ENCODE results near the gene FCGR3A.
"Not testable (repeated sequence)": the region's sequence is repeated elsewhere in the genome, so short reads cannot be mapped to it uniquely, and the experiment has no call there.

The FCGR3A gene

DNA sequence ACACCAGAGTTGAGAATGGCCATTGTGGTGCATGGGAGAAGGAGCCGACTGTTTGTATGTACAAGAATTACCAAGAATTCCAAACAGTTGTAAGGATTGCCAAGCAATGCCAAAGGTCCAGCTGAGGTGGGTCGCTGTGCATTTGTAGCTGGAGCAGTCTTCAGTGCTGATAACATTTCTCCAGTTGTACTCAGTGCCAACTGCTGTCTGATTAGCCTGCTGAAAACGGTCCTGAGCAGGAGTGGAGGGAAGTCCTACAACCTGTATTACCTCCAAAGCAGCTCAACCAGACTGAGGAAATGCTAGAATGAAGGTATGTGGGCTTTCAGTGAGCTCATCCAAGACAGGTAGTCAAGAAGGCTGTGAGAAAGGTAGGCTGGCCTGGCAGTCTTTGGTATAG is 6.5 kb upstream of the FCGR3A start:
- not testable (repeated sequence) for DNase-seq

DNA sequence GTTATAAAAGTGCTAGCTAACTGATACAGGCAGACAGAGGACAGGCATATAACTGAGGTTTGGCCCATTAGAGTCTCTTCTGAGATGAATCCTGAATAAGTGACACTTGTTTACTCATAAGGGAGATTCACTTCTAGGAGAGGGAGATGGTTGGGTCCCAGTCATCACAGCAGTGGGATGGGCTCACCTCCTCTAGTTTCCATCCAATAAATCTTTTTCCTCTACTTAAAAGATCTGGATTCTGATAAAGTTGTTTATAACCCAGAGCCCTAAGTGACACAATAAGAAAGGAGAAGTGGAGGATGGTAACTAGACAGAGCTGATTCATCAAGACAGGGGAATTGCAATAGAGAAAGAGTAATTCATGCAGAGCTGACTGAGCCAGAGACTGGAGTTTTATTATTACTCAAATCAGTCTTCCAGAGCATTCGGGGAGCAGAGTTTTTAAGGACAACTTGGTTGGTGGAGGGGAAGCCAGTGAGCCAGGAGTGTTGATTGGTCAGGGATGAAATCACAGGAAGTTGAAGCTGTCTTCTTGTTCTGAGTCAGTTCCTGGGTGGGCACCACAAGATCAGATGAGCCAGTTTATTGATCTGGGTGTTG is 5.3 kb upstream of the FCGR3A start:
- not testable (repeated sequence) for DNase-seq

DNA sequence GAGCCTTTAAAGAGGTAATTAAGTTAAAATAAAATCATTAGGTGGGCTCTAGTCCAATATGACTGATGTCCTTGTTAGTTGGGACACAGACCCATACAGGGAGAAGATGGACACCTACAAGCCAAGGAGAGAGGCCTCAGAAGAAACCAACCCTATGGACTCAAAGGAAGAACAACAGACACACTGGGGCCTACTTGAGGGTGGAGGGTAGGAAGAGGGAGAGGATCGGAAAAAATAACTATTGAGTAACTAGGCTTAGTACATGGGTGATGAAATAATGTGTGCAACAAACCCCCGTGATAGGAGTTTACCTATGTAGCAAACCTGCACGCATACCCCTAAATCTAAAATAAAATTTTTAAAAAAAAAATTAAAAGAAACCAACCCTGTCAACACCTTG is 4.7 kb upstream of the FCGR3A start:
- DNase-seq, result not testable (repeated sequence)

DNA sequence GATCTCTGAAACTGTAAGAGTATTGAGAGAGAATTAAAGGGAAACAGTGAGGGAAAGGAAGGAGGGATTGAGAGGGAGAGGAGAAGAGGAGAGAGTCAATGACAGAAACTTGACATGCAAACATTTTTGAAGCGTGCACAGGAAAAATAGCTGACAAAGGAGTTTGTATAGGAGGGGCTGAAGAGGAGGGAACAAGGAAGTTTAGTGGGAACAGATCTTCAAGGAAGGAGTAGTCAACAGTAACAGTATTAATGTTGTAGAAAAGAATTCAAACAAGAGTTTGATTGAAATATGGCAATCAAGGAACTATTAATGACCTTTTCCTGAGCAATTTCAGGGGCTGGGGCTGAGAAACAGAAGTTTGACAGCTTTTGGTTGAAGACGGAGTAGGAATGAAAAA is 4.0 kb upstream of the FCGR3A start:
- not testable (repeated sequence) for DNase-seq

DNA sequence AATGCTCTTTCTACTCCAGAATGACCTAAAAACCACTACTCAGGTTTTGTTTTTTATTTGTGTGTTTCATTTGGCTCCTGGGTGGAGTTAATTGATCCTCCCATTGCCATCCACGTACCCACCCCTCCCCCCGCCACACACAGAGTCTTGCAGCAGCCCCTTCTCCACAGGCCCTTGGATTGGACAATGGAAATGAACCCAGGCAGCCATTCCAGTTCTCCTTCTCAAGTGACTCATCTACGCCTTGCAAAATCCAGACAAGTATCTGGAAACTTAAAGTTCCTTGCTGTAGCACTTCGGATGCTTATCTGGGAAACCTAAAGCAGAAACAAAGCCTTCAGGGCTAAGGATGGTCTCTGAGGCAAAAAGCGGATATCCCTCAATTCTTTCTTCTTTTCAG is 1.3 kb upstream of the FCGR3A start:
- DNase-seq, result not testable (repeated sequence)

DNA sequence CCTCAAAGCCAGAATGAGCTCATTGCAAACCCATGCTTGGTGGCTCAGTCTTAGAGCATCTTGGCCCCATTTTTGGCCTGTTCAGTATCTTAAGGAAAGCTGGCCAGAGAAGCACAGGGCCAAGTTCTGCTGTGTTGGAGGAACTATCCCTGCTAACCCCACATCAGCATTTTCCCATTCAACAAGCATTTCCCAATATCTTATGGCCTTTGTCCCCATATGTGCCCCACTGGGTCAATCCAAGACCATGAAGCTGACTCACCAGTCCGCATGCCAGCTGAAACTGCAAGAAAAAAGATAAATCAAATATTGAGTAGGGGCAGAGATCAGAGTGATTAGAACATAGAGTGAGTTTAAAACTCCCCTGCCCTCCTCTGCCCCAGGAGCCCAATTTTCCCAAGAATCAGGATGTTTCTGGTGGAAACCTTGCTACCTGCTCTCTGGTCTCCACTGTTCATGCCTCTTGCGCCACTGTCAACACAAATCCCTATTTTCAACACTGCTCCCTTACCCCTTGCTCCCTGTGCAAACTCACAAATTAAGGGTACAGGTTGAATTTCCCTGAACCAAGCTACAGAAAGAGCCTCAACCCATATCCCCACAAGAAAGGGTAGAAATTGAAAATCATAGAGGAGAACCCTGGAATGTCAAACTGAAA is 740 bp downstream of the FCGR3A start:
- not testable (repeated sequence) for DNase-seq

DNA sequence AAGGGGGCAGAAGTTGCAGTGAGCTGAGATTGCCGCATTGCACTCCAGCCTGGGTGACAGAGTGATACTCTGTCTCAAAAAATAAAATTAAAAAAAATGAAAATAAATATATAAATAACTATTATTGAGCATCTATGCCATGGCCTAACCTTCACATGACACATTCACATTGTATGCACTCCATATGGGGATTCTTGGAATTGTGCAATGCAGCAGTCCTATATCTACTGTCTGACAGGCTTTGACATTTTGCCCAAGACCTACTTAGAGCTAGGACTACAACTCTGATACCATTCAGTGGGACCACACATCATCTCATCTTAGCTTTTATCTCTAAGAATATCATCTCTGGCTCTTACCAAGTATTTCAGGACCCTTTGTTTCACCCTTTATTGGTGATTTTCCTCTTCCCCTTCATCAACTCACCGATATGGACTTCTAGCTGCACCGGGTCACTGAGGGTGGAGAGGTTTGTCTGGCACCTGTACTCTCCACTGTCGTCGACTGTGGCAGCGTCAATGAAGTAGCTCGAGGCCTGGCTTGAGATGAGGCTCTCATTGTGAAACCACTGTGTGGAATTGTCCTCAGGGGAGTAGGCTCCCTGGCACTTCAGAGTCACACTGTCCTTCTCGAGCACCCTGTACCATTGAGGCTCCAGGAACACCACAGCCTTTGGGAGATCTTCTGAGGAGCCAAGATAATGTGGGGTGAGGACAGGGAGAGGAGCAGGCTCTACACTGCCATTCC is 1.4 kb downstream of the FCGR3A start:
- not testable (repeated sequence) for DNase-seq

DNA sequence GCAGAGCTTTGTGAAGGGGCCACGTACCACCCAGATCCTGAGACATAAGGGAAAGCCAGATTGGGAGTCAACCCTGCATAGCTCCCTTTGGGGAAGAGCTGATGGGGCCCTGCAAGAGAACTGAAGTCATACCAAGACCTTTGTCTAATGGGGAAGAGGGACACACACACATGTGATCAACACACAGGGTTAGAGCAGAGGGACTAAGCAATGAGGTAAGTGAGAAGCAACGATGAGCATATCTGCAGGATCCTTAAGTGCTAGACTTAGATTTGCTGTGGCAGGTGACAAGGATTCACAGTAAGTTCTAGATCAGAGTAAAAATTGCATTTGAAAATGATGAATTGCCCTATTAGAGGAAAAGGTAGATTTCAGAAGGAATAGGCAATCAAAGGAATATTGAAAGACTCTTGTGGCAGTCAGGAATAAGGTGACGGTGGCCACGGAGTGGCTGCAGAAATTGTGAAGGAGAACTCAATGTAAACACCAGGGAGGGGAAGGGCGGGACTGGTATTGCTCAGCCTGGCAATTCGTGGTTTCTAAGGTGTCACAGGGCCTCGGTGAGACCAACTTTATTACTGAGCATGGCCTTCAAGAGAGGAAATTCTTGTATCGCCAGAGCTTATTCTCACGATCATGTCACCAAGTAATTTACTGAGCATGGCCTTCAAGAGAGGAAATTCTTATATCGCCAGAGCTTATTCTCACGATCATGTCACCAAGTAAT is 4.5 kb downstream of the FCGR3A start:
- not testable (repeated sequence) for DNase-seq

DNA sequence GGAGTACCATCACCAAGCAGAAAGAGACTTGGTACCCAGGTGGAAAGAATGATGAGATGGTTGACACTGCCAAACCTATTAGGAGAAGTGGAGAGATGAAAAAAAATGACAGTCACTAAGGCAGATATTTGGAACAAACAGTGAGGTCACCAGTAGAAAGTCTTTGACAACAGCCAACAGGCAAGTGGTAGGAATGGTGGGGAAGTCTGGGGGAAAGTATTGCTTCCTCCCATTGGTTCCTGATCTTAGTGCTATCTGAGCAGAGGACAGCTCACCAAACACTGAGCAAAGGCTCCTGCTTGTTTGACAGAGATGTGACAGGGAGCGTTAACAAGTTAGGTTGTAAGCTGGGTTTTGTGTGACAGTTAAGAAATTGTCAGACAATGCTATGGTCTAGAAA is 6.5 kb downstream of the FCGR3A start:
- not testable (repeated sequence) for DNase-seq

DNA sequence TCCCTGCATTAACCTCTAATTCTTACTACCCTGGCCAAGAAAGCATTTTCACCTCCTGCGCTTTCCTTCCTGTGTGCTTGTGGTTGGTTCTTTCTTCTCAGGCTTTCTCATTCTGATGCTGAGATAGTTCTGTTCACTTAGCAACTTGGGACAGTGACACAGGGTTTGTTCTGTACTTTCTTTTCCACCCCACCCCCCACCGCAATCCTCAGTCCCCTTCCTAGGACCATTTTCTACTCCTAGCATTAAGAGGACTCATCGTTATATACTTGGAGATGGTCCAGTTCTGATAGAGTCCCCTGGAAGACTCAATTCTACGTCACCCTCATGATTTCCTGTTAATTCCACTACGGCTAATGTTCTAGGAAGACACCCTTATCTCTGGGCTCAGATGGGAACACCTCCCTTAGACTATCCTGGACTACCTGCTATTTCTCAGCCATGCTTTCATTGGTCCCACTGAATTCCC is 7.5 kb downstream of the FCGR3A start:
- not testable (repeated sequence) for DNase-seq

DNA sequence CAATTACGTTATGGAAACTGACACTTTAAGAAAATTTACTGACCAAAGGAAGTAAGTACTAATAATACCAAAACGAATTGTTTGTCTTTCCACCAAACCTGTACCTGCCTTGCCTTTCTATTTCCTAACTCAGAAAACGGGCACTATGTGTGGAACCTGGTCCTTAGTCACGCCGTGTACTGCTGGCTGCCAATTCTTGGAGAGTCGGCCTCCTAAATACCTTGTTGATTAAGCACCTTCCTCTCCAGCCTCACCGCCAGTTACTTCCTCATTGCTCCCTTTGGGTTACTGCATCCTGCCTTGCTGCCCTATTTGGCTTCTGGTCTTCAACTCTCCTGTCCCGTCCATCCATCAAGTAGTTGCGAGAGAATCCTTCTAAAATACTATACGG is 9.1 kb downstream of the FCGR3A start:
- not testable (repeated sequence) for DNase-seq

DNA sequence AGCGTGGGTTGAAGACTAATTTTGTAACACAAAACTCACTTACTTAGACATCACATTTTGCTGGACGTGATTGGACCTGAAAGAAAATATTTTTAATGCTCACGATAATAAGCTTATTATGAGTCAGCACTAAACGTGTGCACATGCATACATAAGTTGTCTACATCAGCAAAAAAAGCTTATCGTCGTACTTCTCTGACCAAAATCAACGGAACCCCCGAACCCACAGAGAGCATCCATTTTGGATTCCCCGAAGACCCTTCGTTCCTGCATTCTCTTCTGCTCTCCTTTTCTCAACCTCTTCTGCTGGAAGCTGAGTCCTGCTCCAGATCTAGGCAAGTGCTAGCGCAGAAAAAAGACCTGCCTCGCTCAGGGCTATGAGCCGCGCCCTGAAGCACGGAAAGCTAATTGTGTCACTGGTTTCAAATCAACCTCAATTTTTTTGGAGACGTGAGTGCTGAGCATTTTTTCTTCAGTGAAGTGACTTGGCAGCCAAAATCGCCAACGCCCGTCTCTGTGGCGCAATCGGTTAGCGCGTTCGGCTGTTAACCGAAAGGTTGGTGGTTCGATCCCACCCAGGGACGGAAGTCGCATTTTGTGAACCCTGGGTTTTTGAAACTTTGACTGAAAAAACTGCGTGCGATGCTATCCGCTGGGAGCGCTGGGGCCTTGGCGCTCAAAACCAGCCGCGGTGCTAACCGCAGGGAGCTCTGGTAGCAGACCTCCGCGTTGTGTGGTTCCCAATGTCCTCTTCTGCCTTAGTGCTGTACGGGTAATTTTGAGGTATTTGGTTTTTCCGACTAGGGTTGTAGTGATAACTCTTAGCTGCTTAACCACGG is 9.7 kb downstream of the FCGR3A start:
- peak; percentile 97 to 99 for DNase-seq

DNA sequence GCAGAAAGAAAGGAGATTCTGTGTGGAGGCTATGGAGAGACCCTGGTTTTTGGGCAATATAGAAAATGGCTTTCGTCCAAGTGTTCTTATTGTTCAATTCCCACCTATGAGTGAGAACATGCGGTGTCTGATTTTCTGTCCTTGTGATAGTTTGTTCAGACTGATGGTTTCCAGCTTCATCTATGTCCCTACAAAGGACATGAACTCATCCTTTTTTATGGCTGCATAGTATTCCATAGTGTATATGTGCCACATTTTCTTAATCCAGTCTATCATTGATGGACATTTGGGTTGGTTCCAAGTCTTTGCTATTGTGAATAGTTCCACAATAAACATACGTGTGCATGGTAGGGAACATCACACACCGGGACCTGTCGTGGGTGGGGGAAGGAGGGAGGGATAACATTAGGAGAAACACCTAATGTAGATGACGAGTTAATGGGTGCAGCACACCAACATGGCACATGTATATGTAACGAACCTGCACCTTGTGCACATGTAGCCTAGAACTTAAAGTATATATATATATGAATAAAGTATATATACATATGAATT is 10.6 kb downstream of the FCGR3A start:
- DNase-seq, result not testable (repeated sequence)

DNA sequence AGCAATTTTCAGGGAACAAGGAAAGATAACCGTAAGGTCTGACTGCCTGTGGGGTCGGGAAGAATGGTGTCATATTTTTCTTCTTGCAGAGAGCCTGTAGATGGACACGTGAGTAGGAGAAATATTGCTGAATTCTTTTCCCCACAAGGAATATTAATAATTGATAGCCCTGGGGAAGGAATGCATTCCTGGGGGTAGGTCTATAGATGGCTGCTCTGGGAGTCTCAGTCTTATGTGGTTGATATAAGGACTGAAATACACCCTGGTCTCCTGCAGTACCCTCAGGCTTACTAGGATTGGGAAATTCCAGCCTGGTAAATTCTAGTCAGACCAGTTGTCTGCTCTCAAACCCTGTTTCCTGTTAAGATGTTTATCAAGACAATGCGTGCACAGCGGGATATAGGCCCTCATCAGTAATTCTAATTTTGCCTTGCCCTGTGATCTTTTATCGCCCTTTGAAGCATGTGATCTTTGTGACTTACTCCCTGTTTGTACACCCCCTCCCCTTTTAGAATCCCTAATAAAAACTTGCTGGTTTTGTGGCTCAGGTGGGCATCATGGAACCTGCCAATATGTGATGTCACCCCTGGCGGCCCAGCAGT is 12.4 kb downstream of the FCGR3A start:
- DNase-seq, result not testable (repeated sequence)

DNA sequence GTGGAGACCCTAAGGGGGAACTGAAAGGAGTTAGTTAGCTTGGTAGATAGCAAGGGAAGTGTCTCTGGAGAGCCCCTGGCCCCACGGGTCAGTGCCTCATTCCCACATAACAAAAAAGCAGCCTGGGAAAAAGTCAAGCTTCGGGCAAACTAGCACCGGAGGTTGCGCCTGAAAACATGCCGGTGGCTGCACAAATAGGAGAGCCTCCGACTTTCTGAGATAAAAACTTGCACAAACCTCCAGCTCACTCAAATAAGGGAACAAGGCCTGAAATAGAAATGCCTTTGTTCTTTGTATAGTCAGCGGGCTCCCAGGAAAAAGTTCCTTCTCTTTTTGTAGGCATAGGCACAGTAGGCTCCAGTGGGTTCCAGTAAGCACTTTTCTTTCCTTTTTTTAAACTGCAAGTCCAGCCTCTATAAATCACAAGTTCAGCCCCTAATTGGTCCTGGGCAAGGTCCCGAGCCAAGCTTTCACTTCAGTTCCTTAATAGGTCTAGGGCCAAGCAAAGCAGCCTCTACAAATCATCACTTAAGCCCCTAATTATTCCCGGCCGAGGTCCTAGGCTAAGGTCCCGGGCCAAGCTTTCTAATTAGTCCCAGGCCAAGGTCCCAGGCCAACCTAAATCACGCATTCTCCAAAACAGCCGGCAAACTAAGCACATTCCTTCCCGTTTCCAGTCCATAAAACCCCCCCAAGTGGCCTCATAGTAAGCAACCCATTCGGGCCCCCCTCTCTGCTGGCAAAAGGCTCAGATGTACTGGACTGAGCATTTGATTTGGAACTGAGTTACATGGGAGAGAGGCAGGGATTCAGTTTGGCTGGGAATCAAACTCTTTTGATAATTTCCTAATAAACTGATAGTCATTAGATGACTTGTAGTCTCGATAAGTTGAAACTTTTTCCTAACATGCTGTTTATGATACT is 16.7 kb downstream of the FCGR3A start:
- not testable (repeated sequence) for DNase-seq

DNA sequence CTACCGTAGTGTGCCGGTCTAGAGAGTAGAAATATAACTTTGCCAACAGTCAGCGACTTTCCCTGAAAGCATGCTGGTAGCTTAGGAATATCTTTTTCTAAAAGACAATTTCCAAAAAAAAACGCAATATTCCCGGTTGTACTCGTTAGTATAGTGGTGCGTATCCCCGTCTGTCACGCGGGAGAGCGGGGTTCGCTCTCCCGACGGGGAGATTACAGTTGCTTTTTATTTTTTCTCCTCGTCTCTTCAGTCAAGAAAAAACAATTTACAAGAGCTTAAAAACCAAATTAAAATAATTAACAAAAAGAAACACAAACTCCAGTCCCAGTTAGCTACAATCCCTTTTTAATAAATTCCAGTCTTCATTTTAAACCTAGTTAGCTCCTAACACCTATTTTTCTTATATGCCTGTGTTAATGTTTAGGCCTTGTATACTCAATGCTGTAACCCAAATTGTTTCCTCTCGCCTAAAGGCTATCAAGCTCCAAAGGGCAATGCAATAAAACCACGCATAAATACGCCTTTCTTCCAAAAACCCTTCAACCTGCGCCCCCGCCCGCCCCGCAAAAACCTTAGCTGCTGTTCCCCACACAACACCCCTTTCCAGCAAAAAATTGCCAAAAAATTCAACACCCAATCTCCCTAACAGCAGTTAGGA is 17.5 kb downstream of the FCGR3A start:
- DNase-seq, result no peak

DNA sequence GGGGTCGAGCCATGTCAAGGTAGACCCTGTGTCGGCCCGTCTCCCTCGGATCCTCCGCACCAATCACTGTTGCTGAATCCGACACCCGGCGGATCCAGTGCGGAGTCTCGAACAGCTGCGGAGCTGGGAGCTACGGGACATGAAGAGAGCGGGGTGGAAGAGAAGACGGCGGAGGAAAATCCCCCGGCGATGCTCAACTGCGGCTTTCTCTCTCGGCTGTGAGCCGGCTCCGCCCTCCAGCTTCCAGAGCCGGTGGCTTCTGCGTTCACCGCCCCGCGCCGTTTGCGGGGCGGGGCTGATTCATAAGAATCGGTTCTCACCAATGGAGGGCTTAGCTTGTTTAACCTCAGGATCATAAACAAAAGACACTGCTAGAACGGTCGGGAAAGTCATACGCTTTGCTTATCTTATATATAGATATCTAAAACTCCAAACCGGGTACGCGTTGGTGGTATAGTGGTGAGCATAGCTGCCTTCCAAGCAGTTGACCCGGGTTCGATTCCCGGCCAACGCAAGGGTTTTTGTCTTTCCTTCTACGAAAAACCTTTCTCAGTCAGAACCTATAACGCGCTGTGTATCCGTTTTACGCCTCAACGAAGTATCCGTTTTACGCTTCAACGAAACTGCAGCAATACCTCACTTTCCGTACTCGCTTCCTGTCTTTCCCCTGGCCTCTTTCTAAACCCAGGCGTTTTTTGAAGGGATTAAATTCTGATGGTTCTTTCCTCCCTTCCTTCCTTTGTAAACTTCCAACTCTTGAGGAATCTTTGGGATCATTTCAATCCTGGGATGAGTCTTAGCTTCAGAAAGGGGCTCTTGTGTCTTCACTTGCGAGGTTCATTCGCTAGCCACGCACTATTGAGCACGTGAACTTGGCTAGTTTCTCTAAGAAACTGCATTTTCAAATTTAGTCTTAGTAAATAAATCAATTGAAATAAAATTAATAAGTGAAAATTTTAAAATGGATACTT is 18.7 kb downstream of the FCGR3A start:
- peak; percentile 90 for DNase-seq

DNA sequence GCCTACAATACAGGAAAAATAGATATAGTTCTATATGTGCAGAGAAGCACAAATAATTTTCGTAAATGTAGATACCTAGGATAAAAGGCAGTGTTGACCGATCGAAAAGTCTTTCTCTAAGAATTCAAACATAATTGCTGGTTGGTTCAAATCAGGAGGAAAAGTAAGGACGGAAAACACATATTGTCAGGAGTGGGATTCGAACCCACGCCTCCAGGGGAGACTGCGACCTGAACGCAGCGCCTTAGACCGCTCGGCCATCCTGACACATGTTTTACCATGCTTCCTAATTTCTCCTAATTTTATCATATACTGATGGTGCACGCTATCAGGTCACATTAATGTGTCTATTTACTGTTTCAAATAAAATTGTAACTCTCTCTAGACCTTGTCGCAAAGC is 19.5 kb downstream of the FCGR3A start:
- peak; percentile 68 to 71 for DNase-seq

Data from stimulated activated CD4-positive, alpha-beta T cell treated with anti-CD3 and anti-CD28 coated beads, Interleukin-2, amount 100 ng/mL, for 48 hours (primary cell).